GM19193 (cell line): Measurements from ENCODE around the gene PLCH1.

Experiments used
- POLR2A ChIP-seq: IDR thresholded peaks from 4 replicates; pipeline ENCODE4 v1.6.1; 2011; ENCODE audit not compliant: insufficient read depth, insufficient read length; ENCODE audit errors: extremely low read depth

Gene PLCH1

GRCh38 chr3:155607761-155608160, 137.1 kb downstream of the PLCH1 start:
- no peak for TF ChIP-seq POLR2A

GRCh38 chr3:155605571-155605970, 139.3 kb downstream of the PLCH1 start:
- TF ChIP-seq POLR2A, result no peak

GRCh38 chr3:155604967-155605366, 139.9 kb downstream of the PLCH1 start:
- no peak for TF ChIP-seq POLR2A

GRCh38 chr3:155604126-155604525, 140.7 kb downstream of the PLCH1 start:
- no peak for TF ChIP-seq POLR2A

GRCh38 chr3:155603302-155603701, 141.6 kb downstream of the PLCH1 start:
- no peak for TF ChIP-seq POLR2A

- no peak for TF ChIP-seq POLR2A
Measured at GRCh38 chr3:155602307-155602706, 142.6 kb downstream of the PLCH1 start.

GRCh38 chr3:155598671-155599070, 146.2 kb downstream of the PLCH1 start:
- no peak for TF ChIP-seq POLR2A

GRCh38 chr3:155596615-155597014, 148.3 kb downstream of the PLCH1 start:
- no peak for TF ChIP-seq POLR2A

GRCh38 chr3:155595371-155595770, 149.5 kb downstream of the PLCH1 start:
- no peak for TF ChIP-seq POLR2A

GRCh38 chr3:155594526-155595187, 150.2 kb downstream of the PLCH1 start:
- TF ChIP-seq POLR2A, result no peak

GRCh38 chr3:155587581-155587980, 157.3 kb downstream of the PLCH1 start:
- TF ChIP-seq POLR2A, result no peak

GRCh38 chr3:155585384-155585783, 159.5 kb downstream of the PLCH1 start:
- no peak for TF ChIP-seq POLR2A

GRCh38 chr3:155581579-155581978, 163.3 kb downstream of the PLCH1 start:
- no peak for TF ChIP-seq POLR2A

- no peak for TF ChIP-seq POLR2A
Measured at GRCh38 chr3:155572085-155572484, 172.8 kb downstream of the PLCH1 start.

GRCh38 chr3:155568295-155568694, 176.6 kb downstream of the PLCH1 start:
- no peak for TF ChIP-seq POLR2A

GRCh38 chr3:155560594-155560993, 184.3 kb downstream of the PLCH1 start:
- TF ChIP-seq POLR2A, result no peak

GRCh38 chr3:155560135-155560534, 184.7 kb downstream of the PLCH1 start:
- no peak for TF ChIP-seq POLR2A
